ENCODE results near the gene CLNK.

DNA sequence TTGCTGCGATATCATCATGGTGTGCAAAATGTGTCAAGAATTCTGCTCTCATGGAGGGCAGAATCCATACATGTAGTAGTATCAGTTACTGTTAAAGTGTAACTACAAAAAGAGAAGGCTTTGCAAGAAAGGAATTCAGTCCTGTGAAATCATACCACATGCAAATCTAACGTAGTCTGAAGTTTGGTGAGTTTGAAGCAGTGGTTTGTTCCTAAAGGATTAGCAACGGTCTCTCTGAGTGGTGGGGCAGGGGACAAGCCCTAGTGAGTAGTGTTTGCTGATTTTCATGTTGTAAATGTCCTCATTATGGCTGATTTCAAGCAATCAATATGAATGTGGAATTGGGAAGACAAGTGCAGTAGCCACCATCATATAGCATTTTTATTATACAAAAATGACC is 47.1 kb upstream of the CLNK start:
- TF ChIP-seq POLR2A (IDR thresholded peaks at IDR 0.05; ENCODE audit: control extremely low read depth in 1 of 2, low read depth in 2 of 2, low read length in 2 of 2) (no peak), SUZ12 (IDR thresholded peaks at IDR 0.05; ENCODE audit: low read length) (no peak), JUND (IDR thresholded peaks at IDR 0.05; ENCODE audit: low read length) (no peak), EZH2 (IDR thresholded peaks at IDR 0.05; ENCODE audit: low read depth, low read length, severe bottlenecking) (no peak), SP1 (IDR thresholded peaks at IDR 0.05; ENCODE audit: low read depth, low read length) (no peak), YY1 (IDR thresholded peaks at IDR 0.05; ENCODE audit: low read depth, low read length) (no peak), RBBP5 (IDR thresholded peaks at IDR 0.05; ENCODE audit: borderline replicate concordance, low read depth, low read length) (no peak), TAF1 (IDR thresholded peaks at IDR 0.05; ENCODE audit: low read depth, low read length) (no peak)
- TF ChIP-seq, protein P1, sequence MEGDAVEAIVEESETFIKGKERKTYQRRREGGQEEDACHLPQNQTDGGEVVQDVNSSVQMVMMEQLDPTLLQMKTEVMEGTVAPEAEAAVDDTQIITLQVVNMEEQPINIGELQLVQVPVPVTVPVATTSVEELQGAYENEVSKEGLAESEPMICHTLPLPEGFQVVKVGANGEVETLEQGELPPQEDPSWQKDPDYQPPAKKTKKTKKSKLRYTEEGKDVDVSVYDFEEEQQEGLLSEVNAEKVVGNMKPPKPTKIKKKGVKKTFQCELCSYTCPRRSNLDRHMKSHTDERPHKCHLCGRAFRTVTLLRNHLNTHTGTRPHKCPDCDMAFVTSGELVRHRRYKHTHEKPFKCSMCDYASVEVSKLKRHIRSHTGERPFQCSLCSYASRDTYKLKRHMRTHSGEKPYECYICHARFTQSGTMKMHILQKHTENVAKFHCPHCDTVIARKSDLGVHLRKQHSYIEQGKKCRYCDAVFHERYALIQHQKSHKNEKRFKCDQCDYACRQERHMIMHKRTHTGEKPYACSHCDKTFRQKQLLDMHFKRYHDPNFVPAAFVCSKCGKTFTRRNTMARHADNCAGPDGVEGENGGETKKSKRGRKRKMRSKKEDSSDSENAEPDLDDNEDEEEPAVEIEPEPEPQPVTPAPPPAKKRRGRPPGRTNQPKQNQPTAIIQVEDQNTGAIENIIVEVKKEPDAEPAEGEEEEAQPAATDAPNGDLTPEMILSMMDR (IDR thresholded peaks at IDR 0.05; ENCODE audit: control extremely low read depth in 1 of 3, insufficient read depth in 1 of 3, low read depth in 1 of 3, low read length in 3 of 3) = no peak
